HG02973 (cell line): Measurements from ENCODE around the gene HES7.

Experiments used
- ATAC-seq: cut with Tn5 transposase; IDR thresholded peaks from one replicate; pipeline ENCODE4 v1.9.1; 2021; ENCODE audit warnings: moderate library complexity; ENCODE audit not compliant: unreplicated experiment

The HES7 gene

GRCh38 chr17:8075574-8076342, 48.1 kb downstream of the HES7 start:
- ATAC-seq, result no peak

DNA sequence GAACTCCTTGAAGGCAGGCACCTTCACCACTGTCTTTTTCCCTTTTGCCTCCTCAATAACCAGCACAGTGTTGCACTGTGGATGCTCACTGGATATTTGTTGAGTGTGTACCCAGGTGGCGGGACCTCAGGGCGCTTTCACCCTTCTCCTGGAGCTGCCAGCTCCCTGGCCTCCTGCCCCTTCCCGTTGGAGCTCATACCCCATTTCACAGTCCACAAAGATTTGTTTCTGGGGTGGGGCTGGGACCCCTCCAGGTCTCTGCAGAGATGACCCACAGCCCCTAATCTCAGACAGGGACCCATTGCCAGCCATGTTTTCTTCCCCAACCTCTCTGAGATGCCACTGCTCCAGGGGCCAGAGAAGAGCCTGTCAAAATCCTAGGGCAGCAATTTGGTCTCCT, 48.8 kb downstream of the HES7 start:
- ATAC-seq, result no peak

DNA sequence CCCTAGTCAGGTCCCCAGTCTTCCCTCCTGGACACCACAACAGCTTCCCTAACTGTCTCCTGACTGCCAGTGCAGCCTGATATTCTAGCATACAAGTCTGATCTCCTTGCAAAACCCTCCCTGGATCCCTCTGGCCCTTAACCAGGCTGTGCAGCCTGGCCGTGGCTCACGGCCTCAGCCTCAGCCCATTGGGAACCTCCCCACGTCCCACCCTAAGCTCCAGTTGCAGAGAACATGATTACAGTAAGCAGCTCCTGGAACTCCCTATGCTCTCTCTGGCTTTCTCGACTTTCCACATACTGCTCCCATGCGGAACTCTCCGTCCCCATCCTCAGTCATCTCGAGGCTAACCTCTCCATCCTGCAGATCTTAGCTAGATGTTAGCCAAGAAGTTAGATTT, 49.4 kb downstream of the HES7 start:
- ATAC-seq, result no peak

GRCh38 chr17:8073627-8074484, 50.0 kb downstream of the HES7 start:
- no peak for ATAC-seq

DNA sequence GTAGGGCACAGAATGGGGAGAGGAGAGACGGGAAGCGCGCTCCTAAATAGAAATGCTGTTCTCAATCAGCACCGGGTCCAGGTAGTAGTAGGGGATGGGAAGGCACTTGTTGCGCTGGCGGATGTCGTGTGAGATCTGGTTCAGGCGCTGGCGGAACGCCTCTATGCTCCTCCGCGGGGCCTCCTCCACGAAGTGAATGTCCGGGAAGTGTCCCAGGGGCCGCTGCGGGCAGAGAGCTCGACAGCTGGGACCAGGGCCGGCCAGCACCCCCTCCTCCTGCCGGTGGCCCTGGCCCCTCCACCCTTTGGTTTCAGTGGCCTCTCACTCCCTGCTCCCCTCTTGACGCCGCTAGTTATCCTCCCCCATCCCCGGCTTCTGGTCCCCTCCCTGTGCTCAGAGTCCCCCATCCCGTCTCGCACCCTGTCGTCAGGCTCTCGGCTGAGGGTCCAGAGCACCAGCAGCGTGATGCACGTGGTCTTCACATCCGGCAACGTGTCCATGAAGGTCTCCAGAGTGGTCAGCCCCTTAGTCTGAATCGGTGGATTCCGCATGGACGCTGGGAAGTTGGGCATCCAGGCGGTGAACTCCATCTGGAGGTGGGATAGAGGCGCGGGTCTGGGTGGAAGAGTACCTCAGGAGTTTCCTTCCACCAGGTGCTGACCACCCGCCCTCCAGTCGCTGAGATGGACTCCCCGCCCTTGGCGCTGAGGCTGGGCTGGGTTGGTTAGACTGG, 51.0 kb downstream of the HES7 start:
- no peak for ATAC-seq

GRCh38 chr17:8072341-8072728, 51.6 kb downstream of the HES7 start:
- ATAC-seq, result no peak

- no peak for ATAC-seq
Measured at GRCh38 chr17:8071496-8071895, 52.4 kb downstream of the HES7 start.
